ENCODE results near the gene CEMIP. TPM values are rescaled to one million over a fixed set of nuclear protein-coding genes. Genes with fewer than 3 reads are reported as not detected.

Gene CEMIP
- total RNA-seq, 2 donors from 2014 or later = 0.04 to 0.05 TPM

GRCh38 chr15:80883641-80884040 is 104.5 kb downstream of the CEMIP start:
- no peaks in the 10 kb centered on the region for H3K9me3 Mint-ChIP-seq
- H3K27ac Mint-ChIP-seq = no peak overlapping the region
- no peaks in the 10 kb centered on the region for H3K36me3 Mint-ChIP-seq (ENCODE audit: low read depth)
- ATAC-seq (replicated peaks) = no peak
- no peak overlapping the region for H3K4me3 Mint-ChIP-seq
- H3K27me3 Mint-ChIP-seq = peaks cover 3% of the 10 kb centered on the region
- no peaks in the 10 kb centered on the region for H3K4me1 Mint-ChIP-seq

- Mint-ChIP-seq H3K27ac (no peak overlapping the region), H3K4me3 (no peak overlapping the region), H3K9me3 (no peaks in the 10 kb centered on the region), H3K4me1 (no peaks in the 10 kb centered on the region), H3K36me3 (ENCODE audit: low read depth) (no peaks in the 10 kb centered on the region), H3K27me3 (peaks cover 3% of the 10 kb centered on the region)
- ATAC-seq (replicated peaks) = no peak
Observed at GRCh38 chr15:80885016-80885579, 105.9 kb downstream of the CEMIP start.

GRCh38 chr15:80887148-80887547 is 108.0 kb downstream of the CEMIP start:
- no peak for ATAC-seq (replicated peaks)
- Mint-ChIP-seq H3K36me3 (ENCODE audit: low read depth) (no peaks in the 10 kb centered on the region), H3K27ac (no peak overlapping the region), H3K9me3 (no peaks in the 10 kb centered on the region), H3K4me1 (no peaks in the 10 kb centered on the region), H3K4me3 (no peak overlapping the region), H3K27me3 (peaks cover 3% of the 10 kb centered on the region)

GRCh38 chr15:80888846-80889245 is 109.7 kb downstream of the CEMIP start:
- Mint-ChIP-seq H3K9me3 (no peaks in the 10 kb centered on the region), H3K27me3 (peaks cover 3% of the 10 kb centered on the region), H3K4me3 (no peak overlapping the region), H3K4me1 (no peaks in the 10 kb centered on the region), H3K36me3 (ENCODE audit: low read depth) (no peaks in the 10 kb centered on the region), H3K27ac (no peak overlapping the region)
- no peak for ATAC-seq (replicated peaks)

- Mint-ChIP-seq H3K4me1 (no peaks in the 10 kb centered on the region), H3K4me3 (no peak overlapping the region), H3K9me3 (no peaks in the 10 kb centered on the region), H3K27ac (no peak overlapping the region), H3K36me3 (ENCODE audit: low read depth) (no peaks in the 10 kb centered on the region), H3K27me3 (peaks cover 3% of the 10 kb centered on the region)
- ATAC-seq (replicated peaks) = no peak
Observed at GRCh38 chr15:80890341-80891005, 111.3 kb downstream of the CEMIP start.

GRCh38 chr15:80891006-80891405 is 111.8 kb downstream of the CEMIP start:
- no peaks in the 10 kb centered on the region for H3K4me1 Mint-ChIP-seq
- no peaks in the 10 kb centered on the region for H3K27me3 Mint-ChIP-seq
- H3K4me3 Mint-ChIP-seq = no peak overlapping the region
- no peak for ATAC-seq (replicated peaks)
- H3K27ac Mint-ChIP-seq = no peak overlapping the region
- H3K9me3 Mint-ChIP-seq = peaks cover under 1% of the 10 kb centered on the region
- H3K36me3 Mint-ChIP-seq (ENCODE audit: low read depth) = no peaks in the 10 kb centered on the region

- no peaks in the 10 kb centered on the region for H3K4me1 Mint-ChIP-seq
- ATAC-seq (replicated peaks) = no peak
- no peaks in the 10 kb centered on the region for H3K36me3 Mint-ChIP-seq (ENCODE audit: low read depth)
- H3K4me3 Mint-ChIP-seq = no peak overlapping the region
- H3K27ac Mint-ChIP-seq = no peak overlapping the region
- peaks cover 12% of the 10 kb centered on the region for H3K9me3 Mint-ChIP-seq
- H3K27me3 Mint-ChIP-seq = no peaks in the 10 kb centered on the region
Observed at GRCh38 chr15:80892414-80892813, 113.2 kb downstream of the CEMIP start.

GRCh38 chr15:80893777-80894176 is 114.6 kb downstream of the CEMIP start:
- H3K27me3 Mint-ChIP-seq = no peaks in the 10 kb centered on the region
- peaks cover 16% of the 10 kb centered on the region for H3K9me3 Mint-ChIP-seq
- H3K36me3 Mint-ChIP-seq (ENCODE audit: low read depth) = no peaks in the 10 kb centered on the region
- ATAC-seq (replicated peaks) = no peak
- no peaks in the 10 kb centered on the region for H3K4me1 Mint-ChIP-seq
- no peak overlapping the region for H3K4me3 Mint-ChIP-seq
- H3K27ac Mint-ChIP-seq = no peak overlapping the region

- no peaks in the 10 kb centered on the region for H3K4me1 Mint-ChIP-seq
- H3K27ac Mint-ChIP-seq = no peak overlapping the region
- no peak overlapping the region for H3K4me3 Mint-ChIP-seq
- no peaks in the 10 kb centered on the region for H3K27me3 Mint-ChIP-seq
- ATAC-seq (replicated peaks) = no peak
- H3K36me3 Mint-ChIP-seq (ENCODE audit: low read depth) = no peaks in the 10 kb centered on the region
- H3K9me3 Mint-ChIP-seq = peaks cover 16% of the 10 kb centered on the region
Observed at GRCh38 chr15:80895091-80895490, 115.9 kb downstream of the CEMIP start.

- no peak overlapping the region for H3K4me3 Mint-ChIP-seq
Observed at GRCh38 chr15:80895965-80896364, 116.8 kb downstream of the CEMIP start.

GRCh38 chr15:80898040-80898439 is 118.9 kb downstream of the CEMIP start:
- ATAC-seq (replicated peaks) = no peak
- no peaks in the 10 kb centered on the region for H3K36me3 Mint-ChIP-seq (ENCODE audit: low read depth)
- H3K9me3 Mint-ChIP-seq = peaks cover 16% of the 10 kb centered on the region
- H3K27ac Mint-ChIP-seq = no peak overlapping the region
- no peaks in the 10 kb centered on the region for H3K4me1 Mint-ChIP-seq
- no peaks in the 10 kb centered on the region for H3K27me3 Mint-ChIP-seq
- H3K4me3 Mint-ChIP-seq = no peak overlapping the region

More at GRCh38 chr15:80895965-80896364, 116.8 kb downstream of the CEMIP start:
- H3K9me3 Mint-ChIP-seq = peaks cover 16% of the 10 kb centered on the region
- no peak overlapping the region for H3K27ac Mint-ChIP-seq
- H3K27me3 Mint-ChIP-seq = no peaks in the 10 kb centered on the region
- ATAC-seq (replicated peaks) = no peak
- H3K36me3 Mint-ChIP-seq (ENCODE audit: low read depth) = no peaks in the 10 kb centered on the region
- no peaks in the 10 kb centered on the region for H3K4me1 Mint-ChIP-seq

- peaks cover 4% of the 10 kb centered on the region for H3K9me3 Mint-ChIP-seq
- no peak for ATAC-seq (replicated peaks)
- no peaks in the 10 kb centered on the region for H3K4me1 Mint-ChIP-seq
- no peak overlapping the region for H3K27ac Mint-ChIP-seq
- H3K27me3 Mint-ChIP-seq = no peaks in the 10 kb centered on the region
- no peaks in the 10 kb centered on the region for H3K36me3 Mint-ChIP-seq (ENCODE audit: low read depth)
- no peak overlapping the region for H3K4me3 Mint-ChIP-seq
Observed at GRCh38 chr15:80902298-80902801, 123.2 kb downstream of the CEMIP start.

GRCh38 chr15:80904998-80905397 is 125.8 kb downstream of the CEMIP start:
- peaks cover 6% of the 10 kb centered on the region for H3K36me3 Mint-ChIP-seq (ENCODE audit: low read depth)
- H3K27ac Mint-ChIP-seq = no peak overlapping the region
- no peak for ATAC-seq (replicated peaks)

GRCh38 chr15:80906159-80906766 is 127.1 kb downstream of the CEMIP start:
- no peaks in the 10 kb centered on the region for H3K9me3 Mint-ChIP-seq
- no peaks in the 10 kb centered on the region for H3K27me3 Mint-ChIP-seq
- ATAC-seq (replicated peaks) = no peak
- no peaks in the 10 kb centered on the region for H3K4me1 Mint-ChIP-seq
- H3K4me3 Mint-ChIP-seq = no peak overlapping the region
- H3K27ac Mint-ChIP-seq = no peak overlapping the region
- peaks cover 13% of the 10 kb centered on the region for H3K36me3 Mint-ChIP-seq (ENCODE audit: low read depth)

More at GRCh38 chr15:80904998-80905397, 125.8 kb downstream of the CEMIP start:
- Mint-ChIP-seq H3K27me3 (no peaks in the 10 kb centered on the region), H3K9me3 (no peaks in the 10 kb centered on the region), H3K4me1 (no peaks in the 10 kb centered on the region), H3K4me3 (no peak overlapping the region)

GRCh38 chr15:80911821-80912220 is 132.7 kb downstream of the CEMIP start:
- no peaks in the 10 kb centered on the region for H3K9me3 Mint-ChIP-seq
- no peaks in the 10 kb centered on the region for H3K4me1 Mint-ChIP-seq
- H3K27ac Mint-ChIP-seq = no peak overlapping the region
- no peak overlapping the region for H3K4me3 Mint-ChIP-seq
- H3K27me3 Mint-ChIP-seq = no peaks in the 10 kb centered on the region
- H3K36me3 Mint-ChIP-seq (ENCODE audit: low read depth) = peaks cover 13% of the 10 kb centered on the region
- ATAC-seq (replicated peaks) = no peak

Measured in activated T-helper 17 cell treated with anti-CD3 and anti-CD28 coated beads, Interleukin-2, amount 50 U/mL, for 72 hours (primary cell).